Colonic mucosa (tissue), 4 donors: ENCODE measurements around the gene MYZAP. TPM values are rescaled to one million over a fixed set of nuclear protein-coding genes. Genes with fewer than 3 reads are reported as not detected.

Experiments
- DNase-seq: peaks from one replicate; pipeline ENCODE4 v3.0.0-alpha.2; 2020
- H3K27ac ChIP-seq: fragments of 200-600 bp; one replicate; pipeline ENCODE4 v1.8.0; 2021
- H3K27me3 ChIP-seq: fragments of 200-600 bp; one replicate; pipeline ENCODE4 v1.8.0; 2021
- H3K36me3 ChIP-seq: fragments of 200-600 bp; one replicate; pipeline ENCODE4 v1.8.0; 2021
- H3K4me1 ChIP-seq: fragments of 200-600 bp; one replicate; pipeline ENCODE4 v1.8.0; 2021; ENCODE audit warnings: mild to moderate bottlenecking
- H3K4me3 ChIP-seq: fragments of 200-600 bp; one replicate; pipeline ENCODE4 v1.8.0; 2021
- H3K9ac ChIP-seq, 2 donors: one replicate each; pipeline ENCODE4 v1.7.0; 2013; ENCODE audit warnings: control low read depth in 2 of 2, low read depth in 2 of 2, low read length in 2 of 2
- H3K9me3 ChIP-seq: fragments of 200-600 bp; one replicate; pipeline ENCODE4 v1.8.0; 2021
- CTCF ChIP-seq: fragments of 200-600 bp; IDR thresholded peaks from one replicate; pipeline ENCODE4 v1.8.0; 2022; ENCODE audit warnings: antibody characterized with exemption, mild to moderate bottlenecking
- intact Hi-C: fragments of 100-400 bp; cut with DNase I; formaldehyde crosslinking; loops from one replicate; pipeline ENCODE4 v1.14.1; 2022
- total RNA-seq, 2 donors: library from RNA; stranded (reverse); fragmentation: NEBNext Ultra II Directional in 1 of 2; extraction: Animal tissue kit (Norgen Biotek cat#: 25700) in 1 of 2; gene quantifications; one replicate each; pipeline ENCODE4 v1.2.1, GENCODE V29; 2021
- donor health status: healthy.
- donor health status: DM: no; HTN: no; CAD: no.
- donor health status: DM: no; HTN: no; CAD: no.

Gene MYZAP
- total RNA-seq, 2 donors from 2014 or later: 11.7 to 12.2 TPM

GRCh38 chr15:57626713-57627440 lies 35.2 kb downstream of the MYZAP start:
- Histone ChIP-seq H3K4me3 (no peak overlapping the region), H3K9ac (no peak overlapping the region), H3K9me3 (no peaks in the 10 kb centered on the region), H3K27me3 (no peaks in the 10 kb centered on the region), H3K27ac (no peak overlapping the region), H3K4me1 (no peaks in the 10 kb centered on the region), H3K36me3 (no peaks in the 10 kb centered on the region)
- DNase-seq: no peak
- TF ChIP-seq CTCF: no peak
- intact Hi-C loops: no loop called here

DNA sequence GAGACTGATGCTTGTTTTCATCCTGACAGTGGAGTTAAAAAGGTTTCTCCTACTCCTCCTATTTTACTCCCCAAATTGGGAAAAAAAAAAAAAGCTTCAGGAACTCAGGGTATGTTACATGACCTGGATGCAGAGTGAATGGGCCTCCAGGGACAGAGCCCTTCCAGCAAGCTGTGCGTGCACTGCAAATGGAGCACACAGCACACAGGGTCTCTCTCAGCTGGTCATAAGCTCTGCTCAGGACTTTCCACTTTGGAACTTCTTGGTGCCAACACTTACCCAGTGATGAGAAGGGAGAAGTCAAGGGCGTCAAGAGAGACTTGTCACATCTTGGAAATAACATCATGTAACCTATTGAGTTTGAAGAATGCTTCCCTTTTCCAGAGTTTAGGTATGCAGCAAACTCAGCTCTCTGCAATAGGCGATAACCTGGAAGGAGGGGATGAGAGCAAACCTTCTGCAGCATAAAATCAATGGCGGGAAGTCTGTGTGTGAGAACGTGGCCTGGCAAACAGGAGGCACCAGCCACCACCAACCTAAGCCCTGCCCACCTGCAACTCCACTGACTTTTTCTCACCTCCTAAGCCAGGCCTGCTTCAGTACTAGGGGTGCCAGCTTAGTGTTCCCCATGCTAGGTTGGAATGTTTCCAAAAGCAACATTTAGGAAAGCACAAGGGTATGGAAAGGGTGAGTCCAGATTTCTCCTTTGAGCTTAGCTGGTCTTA lies 39.8 kb downstream of the MYZAP start:
- TF ChIP-seq CTCF: no peak
- H3K9ac ChIP-seq: no peak overlapping the region
- peaks cover 4% of the 10 kb centered on the region for H3K4me1 ChIP-seq
- H3K27ac ChIP-seq: no peak overlapping the region
- H3K9me3 ChIP-seq: no peaks in the 10 kb centered on the region
- no peaks in the 10 kb centered on the region for H3K36me3 ChIP-seq
- H3K27me3 ChIP-seq: no peaks in the 10 kb centered on the region
- no peak overlapping the region for H3K4me3 ChIP-seq
- no peak for DNase-seq
- intact Hi-C loops: no loop called here

GRCh38 chr15:57634290-57634689 lies 42.6 kb downstream of the MYZAP start:
- no peaks in the 10 kb centered on the region for H3K36me3 ChIP-seq

GRCh38 chr15:57635300-57635909 lies 43.7 kb downstream of the MYZAP start:
- Histone ChIP-seq H3K27ac (peak overlapping the region; percentile 37), H3K9ac (no peak overlapping the region), H3K4me1 (peaks cover 4% of the 10 kb centered on the region), H3K36me3 (no peaks in the 10 kb centered on the region), H3K9me3 (no peaks in the 10 kb centered on the region), H3K27me3 (no peaks in the 10 kb centered on the region), H3K4me3 (no peak overlapping the region)
- intact Hi-C loops: no loop called here
- no peak for TF ChIP-seq CTCF
- DNase-seq: no peak

More at GRCh38 chr15:57634290-57634689, 42.6 kb downstream of the MYZAP start:
- TF ChIP-seq CTCF: no peak
- intact Hi-C loops: no loop called here
- Histone ChIP-seq H3K27me3 (no peaks in the 10 kb centered on the region), H3K9me3 (no peaks in the 10 kb centered on the region), H3K27ac (no peak overlapping the region), H3K9ac (no peak overlapping the region), H3K4me3 (no peak overlapping the region), H3K4me1 (peaks cover 4% of the 10 kb centered on the region)
- DNase-seq: no peak

DNA sequence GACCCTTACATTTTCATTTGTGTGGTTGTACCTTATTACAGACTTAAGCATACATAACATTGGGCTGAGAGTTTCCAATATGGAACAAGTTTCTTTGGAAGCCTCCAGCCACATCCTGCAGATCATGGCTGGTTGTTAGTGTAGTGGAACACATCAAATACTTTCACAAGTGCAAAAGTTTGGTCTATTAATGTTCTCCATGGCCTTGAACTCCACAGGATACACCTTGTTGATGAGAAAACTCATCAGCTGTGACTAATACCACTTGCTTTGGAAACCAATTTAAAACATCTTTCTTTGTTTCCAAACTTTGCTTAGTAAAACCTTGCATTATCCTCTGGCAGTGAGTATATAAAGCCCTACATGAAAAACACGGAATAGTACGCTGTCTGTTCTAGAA lies 46.1 kb downstream of the MYZAP start:
- Histone ChIP-seq H3K4me1 (peaks cover 4% of the 10 kb centered on the region), H3K9ac (no peak overlapping the region), H3K4me3 (no peak overlapping the region), H3K36me3 (no peaks in the 10 kb centered on the region), H3K27ac (no peak overlapping the region), H3K27me3 (no peaks in the 10 kb centered on the region), H3K9me3 (no peaks in the 10 kb centered on the region)
- TF ChIP-seq CTCF: no peak
- DNase-seq: no peak
- intact Hi-C loops: no loop called here
